K562 (cell line): ENCODE measurements around the gene MAPK4. TPM values are rescaled to one million over a fixed set of nuclear protein-coding genes. Genes with fewer than 3 reads are reported as not detected.

Source experiments
- ATAC-seq: fragments of 200-7000 bp; cut with Tn5 transposase; 3 replicates; pipeline ENCODE4 v1.9.1; 2020; ENCODE audit warnings: moderate library complexity
- BruUV-seq: library from RNA; stranded (reverse); fragments of 400-500 nt; replicated peaks from 2 replicates; lab custom pipeline; 2021; lab: Mats Ljungman, UMichigan
- CTCF ChIA-PET: fragments of 300-600 bp; formaldehyde crosslinking; extraction: SDS; loops from one replicate; lab custom pipeline; 2021; ENCODE audit warnings: low intra/inter-chr PET ratio; lab: Yijun Ruan, JAX
- POLR2A ChIA-PET: fragments of 300-600, 350-650 bp; sonication (Branson Sonifier 250); formaldehyde crosslinking; extraction: SDS; loops from one replicate; lab custom pipeline; 2021; ENCODE audit warnings: antibody characterized with exemption, inconsistent platforms; lab: Yijun Ruan, JAX
- DNase-seq, 4 experiments: peaks; one replicate each; pipeline versions ENCODE4 v3.0.0 to v3.0.0-alpha.2; 2011 to 2018; ENCODE audit warnings: low spot score in 3 of 4, mixed read lengths in 3 of 4; ENCODE audit errors: extremely low read depth in 1 of 4
- FAIRE-seq: peaks from 2 replicates; lab custom pipeline; 2011; peaks lifted over from hg19 to GRCh38; lab: Jason Lieb, UNC
- H2AFZ ChIP-seq: 2 replicates; pipeline ENCODE4 v1.6.0; 2011; ENCODE audit warnings: low read depth, low read length, control low read depth, inconsistent platforms
- H3K27ac ChIP-seq: fragments of 200-600 bp; 3 replicates; pipeline ENCODE4 v1.8.0; 2011; ENCODE audit warnings: low read depth, mild to moderate bottlenecking, control low read depth, inconsistent platforms, low read length, moderate library complexity, mixed read lengths; ENCODE audit errors: extremely low read depth
- H3K27me3 ChIP-seq, 2 experiments: fragments of 300-600 bp in 1 of 2; 2 replicates in 1 of 2; 3 replicates in 1 of 2; pipeline versions ENCODE4 v1.6.0 to v1.8.0; 2011; ENCODE audit warnings: inconsistent platforms in 2 of 2, low read length in 2 of 2, mild to moderate bottlenecking in 1 of 2, mixed read lengths in 1 of 2, moderate library complexity in 1 of 2; ENCODE audit not compliant: control insufficient read depth in 2 of 2, insufficient read depth in 2 of 2
- H3K36me3 ChIP-seq: fragments of 300-600 bp; 3 replicates; pipeline ENCODE4 v1.8.0; 2011; ENCODE audit warnings: mild to moderate bottlenecking, low read length, inconsistent platforms; ENCODE audit not compliant: control insufficient read depth, insufficient read depth
- H3K4me1 ChIP-seq, 2 experiments: fragments of 200-600 bp in 1 of 2; replicated peaks in 1 of 2; 2 replicates in 1 of 2; 3 replicates in 1 of 2; pipeline versions ENCODE4 v1.5.1 to v1.8.0; 2011; ENCODE audit warnings: inconsistent platforms in 2 of 2, low read length in 2 of 2, mild to moderate bottlenecking in 1 of 2, mixed read lengths in 1 of 2, moderate library complexity in 1 of 2; ENCODE audit not compliant: control insufficient read depth in 2 of 2, insufficient read depth in 2 of 2
- H3K4me2 ChIP-seq: 2 replicates; pipeline ENCODE4 v1.6.1; 2011; ENCODE audit warnings: low read length, control low read depth, inconsistent platforms, mixed read lengths; ENCODE audit not compliant: insufficient read depth
- H3K4me3 ChIP-seq: fragments of 200-600 bp; sonication (generic), shearing (Covaris generic); 2 replicates; pipeline ENCODE4 v1.5.1; 2016; ENCODE audit warnings: control low read depth, inconsistent platforms
- H3K79me2 ChIP-seq: fragments of 200-600 bp; 3 replicates; pipeline ENCODE4 v1.8.0; 2011; ENCODE audit warnings: low read length, inconsistent platforms; ENCODE audit not compliant: control insufficient read depth, insufficient read depth
- H3K9ac ChIP-seq, 2 experiments: 2 replicates each; pipeline versions ENCODE4 v1.6.0 to v1.6.1; 2011; ENCODE audit warnings: low read depth in 2 of 2, low read length in 2 of 2, control low read depth in 1 of 2, inconsistent platforms in 1 of 2, mild to moderate bottlenecking in 1 of 2, mixed read lengths in 1 of 2; ENCODE audit not compliant: insufficient read depth in 1 of 2
- H3K9me1 ChIP-seq: one replicate; pipeline ENCODE4 v1.6.0; 2011; ENCODE audit warnings: inconsistent platforms, mild to moderate bottlenecking, low read length, moderate library complexity; ENCODE audit not compliant: control insufficient read depth, insufficient read depth
- H3K9me3 ChIP-seq: replicated peaks from 2 replicates; pipeline ENCODE4 v1.5.1; 2011; ENCODE audit warnings: low read depth, low read length, inconsistent platforms; ENCODE audit not compliant: control insufficient read depth, insufficient read depth
- H4K20me1 ChIP-seq: replicated peaks from 2 replicates; pipeline ENCODE4 v1.6.1; 2011; ENCODE audit warnings: low read length, inconsistent platforms, mixed read lengths; ENCODE audit not compliant: control insufficient read depth, insufficient read depth
- CTCF ChIP-seq, 3 experiments: IDR thresholded peaks in 2 of 3; conservative IDR thresholded peaks in 1 of 3; 2 replicates each; pipeline ENCODE4 v1.5.1; 2011 to 2012; ENCODE audit warnings: low read length in 3 of 3, mild to moderate bottlenecking in 3 of 3, control low read depth in 2 of 3, improper control_type of control experiment in 1 of 3, inconsistent platforms in 1 of 3, low read depth in 1 of 3, mixed read lengths in 1 of 3, moderate library complexity in 1 of 3; ENCODE audit not compliant: insufficient read depth in 2 of 3
- FOXK2 ChIP-seq, 2 experiments: fragments of 450-650 bp; IDR thresholded peaks in 1 of 2; conservative IDR thresholded peaks in 1 of 2; 2 replicates each; pipeline ENCODE4 v1.6.1; 2016; ENCODE audit warnings: low read depth in 2 of 2, mild to moderate bottlenecking in 1 of 2
- HMG20A ChIP-seq: fragments of 450-650 bp; formaldehyde crosslinking; conservative IDR thresholded peaks from 2 replicates; pipeline ENCODE4 v1.4.0; 2020; ENCODE audit warnings: mild to moderate bottlenecking, mixed read lengths
- MCM3 ChIP-seq: fragments of 450-650 bp; IDR thresholded peaks from 2 replicates; pipeline ENCODE4 v1.6.1; 2016
- NR3C1 ChIP-seq: sonication (generic); formaldehyde crosslinking; IDR thresholded peaks from 2 replicates; pipeline ENCODE4 v1.8.1; 2022; ENCODE audit warnings: missing genetic modification reagents
- PHB ChIP-seq: fragments of 250-450 bp; sonication (Bioruptor Pico); IDR thresholded peaks from 2 replicates; pipeline ENCODE4 v1.5.0; 2021
- ZBTB5 ChIP-seq: fragments of 450-650 bp; IDR thresholded peaks from 2 replicates; pipeline ENCODE4 v1.6.1; 2017; ENCODE audit warnings: antibody characterized with exemption
- ZNF263 ChIP-seq: sonication (generic); formaldehyde crosslinking; IDR thresholded peaks from 2 replicates; pipeline ENCODE4 v1.8.0; 2022; ENCODE audit warnings: mild to moderate bottlenecking, missing genetic modification reagents, borderline replicate concordance
- ZNF280A ChIP-seq: fragments of 450-650 bp; IDR thresholded peaks from 2 replicates; pipeline ENCODE4 v1.6.1; 2018; ENCODE audit warnings: mild to moderate bottlenecking, low read depth; ENCODE audit not compliant: partially characterized antibody
- WGBS: fragments of 100-300 bp; shearing (Covaris generic); methylation state at CpG from one replicate; pipeline ENCODE4 v1.1.6; 2016; ENCODE audit warnings: low coverage, mixed read lengths; ENCODE audit not compliant: insufficient coverage; ENCODE audit errors: missing lambda C conversion rate; 5-methylcytosine and 5-hydroxymethylcytosine counted together
- in situ Hi-C: fragments of 300-500 bp; cut with MboI; formaldehyde crosslinking; loops from 4 replicates; pipeline ENCODE4 v1.15.0; 2018; ENCODE audit warnings: inconsistent platforms, mixed read lengths
- intact Hi-C: fragments of 100-400 bp; cut with micrococcal nuclease; formaldehyde crosslinking; loops from 2 replicates; pipeline ENCODE4 v1.14.2; 2022
- polyA plus RNA-seq, 8 experiments: library from polyadenylated mRNA; depleted of rRNA in 4 of 8; stranded (reverse) in 5 of 8; unstranded in 3 of 8; fragments of >200 nt; fragmentation: Nextera tagmentation in 2 of 8; fragmentation: Illumina TruSeq in 1 of 8; extraction: Ambion mirVana in 2 of 8; extraction: Trizol in 1 of 8; gene quantifications; 2 replicates each; pipeline versions ENCODE4 v1.2.1 to v1.2.3, GENCODE V29; 2011 to 2014; ENCODE audit warnings: inconsistent platforms in 1 of 8, missing spikeins in 1 of 8
- total RNA-seq, 7 experiments: library from RNA; depleted of rRNA in 6 of 7; stranded (reverse); fragments of >200 nt in 6 of 7; fragmentation: Illumina TruSeq in 2 of 7; extraction: Trizol in 2 of 7; gene quantifications; 2 replicates each; pipeline versions ENCODE4 v1.2.1 to v1.2.3, GENCODE V29; 2011 to 2021; ENCODE audit warnings: low replicate concordance in 1 of 7

Gene MAPK4
- total and polyA plus RNA-seq, 9 of the 15 experiments (the other 6 are each of a cell fraction or from before 2014, with no cell fraction given), result not detected

GRCh38 chr18:50633992-50634391 lies 74.1 kb downstream of the MAPK4 start:
- Histone ChIP-seq H3K36me3 (no peaks in the 10 kb centered on the region), H3K4me1 (no peaks in the 10 kb centered on the region), H3K9ac (no peak overlapping the region), H3K27ac (no peak overlapping the region), H3K4me2 (no peak overlapping the region), H3K27me3 (peaks cover 0 to 8% of the 10 kb centered on the region in 2 experiments; a peak in 3 of 5 replicates), H3K9me3 (no peaks in the 10 kb centered on the region), H2AFZ (no peak overlapping the region), H3K9me1 (no peaks in the 10 kb centered on the region), H4K20me1 (0 out of 2 replicates have a peak, but pooled peaks cover 3% of the 10 kb centered on the region), H3K79me2 (no peaks in the 10 kb centered on the region), H3K4me3 (no peak overlapping the region)
- ChIA-PET POLR2A (interaction anchor here (0.7 kb wide), 1 partner anchor 23 kb away, joined by 3 read pairs; no protein-coding TSS in a partner anchor), CTCF (no interaction called here)
- intact Hi-C loops (no loop called here), in situ Hi-C loops (no loop called here)
- FAIRE-seq (no peak), DNase-seq (no peak), ATAC-seq (no peak)
- TF ChIP-seq MCM3, result no peak
- no peak for TF ChIP-seq HMG20A (CRISPR knock-in tag)
- TF ChIP-seq NR3C1 (CRISPR knock-in tag), result no peak
- BruUV-seq, result no TSS peak
- 0% methylated on average over 2 of the region's 3 CpGs for WGBS

- no peak overlapping the region for H2AFZ ChIP-seq
- WGBS, result 0% methylated on average over 8 of the region's 8 CpGs
- no peak for FAIRE-seq
- H3K27me3 ChIP-seq, result no peaks in the 10 kb centered on the region; a peak in 1 of 5 replicates
- no TSS peak for BruUV-seq
- H3K79me2 ChIP-seq, result no peaks in the 10 kb centered on the region
- no peak overlapping the region for H3K27ac ChIP-seq
- ATAC-seq, result no peak
- no peak for DNase-seq
- H3K9ac ChIP-seq, result no peak overlapping the region
- in situ Hi-C loops, result no loop called here
- H4K20me1 ChIP-seq, result no peaks in the 10 kb centered on the region
- TF ChIP-seq ZBTB5 (no peak), PHB (no peak), CTCF (IDR thresholded peaks at IDR 0.05 in 2 of 3, conservative IDR thresholded peaks at IDR 0.05 in 1 of 3; ENCODE audit: insufficient read depth in 2 of 3, low read depth in 1 of 3, low read length in 3 of 3) (no peak), FOXK2 (conservative IDR thresholded peaks at IDR 0.05 in 1 of 2, IDR thresholded peaks at IDR 0.05 in 1 of 2; ENCODE audit: low read depth in 2 of 2) (no peak), ZNF263 (CRISPR knock-in tag) (no peak), ZNF280A (no peak)
- no peak overlapping the region for H3K4me2 ChIP-seq
- H3K4me3 ChIP-seq, result no peak overlapping the region
- H3K9me3 ChIP-seq, result no peaks in the 10 kb centered on the region
- H3K4me1 ChIP-seq, result no peaks in the 10 kb centered on the region
- no peaks in the 10 kb centered on the region for H3K9me1 ChIP-seq
- H3K36me3 ChIP-seq, result no peaks in the 10 kb centered on the region
- ChIA-PET POLR2A (no interaction called here), CTCF (no interaction called here)
- intact Hi-C loops, result no loop called here
These were observed 76.6 kb downstream of the MAPK4 start for GRCh38 chr18:50636366-50637057.
